ENCODE measurements around the gene ATP8B1. TPM values are rescaled to one million over a fixed set of nuclear protein-coding genes. Genes with fewer than 3 reads are reported as not detected.
A peak's percentile ranks its signal among the peaks of the same experiment; 100 is the strongest.

The ATP8B1 gene
- total and polyA plus RNA-seq, 2 donors (not counting 3 experiments of a cell fraction or from before 2014, with no cell fraction given): 49.3 to 100 TPM

DNA sequence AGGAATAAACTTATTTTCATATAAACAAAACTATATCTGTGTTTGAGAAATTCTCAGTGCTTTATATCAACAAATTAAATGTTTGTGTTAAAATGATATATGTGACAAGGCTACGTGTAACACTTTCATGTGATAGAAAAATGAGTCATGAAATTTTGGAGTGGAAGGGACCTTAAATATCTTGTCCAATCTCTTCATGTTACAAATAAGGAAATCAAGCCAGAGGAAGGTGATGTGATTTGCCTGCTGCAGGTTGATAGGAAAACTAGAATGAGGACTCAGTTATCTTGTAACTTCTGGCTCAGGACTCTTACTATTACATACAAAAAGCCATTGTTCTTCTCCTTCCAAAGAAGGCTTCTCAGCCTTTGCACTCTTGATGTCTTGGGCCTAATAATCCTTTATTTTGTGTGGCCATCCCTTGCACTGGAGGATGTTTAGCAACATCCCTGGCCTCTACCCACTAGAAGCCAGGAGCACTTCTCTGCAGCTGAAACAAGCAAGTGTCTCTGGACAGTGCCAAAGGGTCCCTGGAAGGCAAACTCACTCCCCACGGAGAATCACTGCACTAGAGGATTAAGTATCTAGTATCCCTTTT lies 138.4 kb downstream of the ATP8B1 start:
- H3K9me1 ChIP-seq (replicated peaks; ENCODE audit: control insufficient read depth, extremely low read depth, insufficient read depth, low read length): no peaks in the 10 kb centered on the region
- no peak overlapping the region for H3K9ac ChIP-seq (replicated peaks; ENCODE audit: extremely low read depth, insufficient read depth, low read length)
- DNase-seq (ENCODE audit: low read depth, low spot score) (no peak), FAIRE-seq (no peak)
- no peaks in the 10 kb centered on the region for H3K27me3 ChIP-seq (ENCODE audit: control insufficient read depth in 2 of 2, insufficient read depth in 2 of 2, low read length in 2 of 2)
- no peak overlapping the region for H3K4me3 ChIP-seq (replicated peaks in 1 of 3; ENCODE audit: insufficient read depth in 1 of 3, low read depth in 1 of 3, low read length in 3 of 3)
- no TSS peak for BruUV-seq (replicated peaks)
- TF ChIP-seq, protein P1, sequence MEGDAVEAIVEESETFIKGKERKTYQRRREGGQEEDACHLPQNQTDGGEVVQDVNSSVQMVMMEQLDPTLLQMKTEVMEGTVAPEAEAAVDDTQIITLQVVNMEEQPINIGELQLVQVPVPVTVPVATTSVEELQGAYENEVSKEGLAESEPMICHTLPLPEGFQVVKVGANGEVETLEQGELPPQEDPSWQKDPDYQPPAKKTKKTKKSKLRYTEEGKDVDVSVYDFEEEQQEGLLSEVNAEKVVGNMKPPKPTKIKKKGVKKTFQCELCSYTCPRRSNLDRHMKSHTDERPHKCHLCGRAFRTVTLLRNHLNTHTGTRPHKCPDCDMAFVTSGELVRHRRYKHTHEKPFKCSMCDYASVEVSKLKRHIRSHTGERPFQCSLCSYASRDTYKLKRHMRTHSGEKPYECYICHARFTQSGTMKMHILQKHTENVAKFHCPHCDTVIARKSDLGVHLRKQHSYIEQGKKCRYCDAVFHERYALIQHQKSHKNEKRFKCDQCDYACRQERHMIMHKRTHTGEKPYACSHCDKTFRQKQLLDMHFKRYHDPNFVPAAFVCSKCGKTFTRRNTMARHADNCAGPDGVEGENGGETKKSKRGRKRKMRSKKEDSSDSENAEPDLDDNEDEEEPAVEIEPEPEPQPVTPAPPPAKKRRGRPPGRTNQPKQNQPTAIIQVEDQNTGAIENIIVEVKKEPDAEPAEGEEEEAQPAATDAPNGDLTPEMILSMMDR (IDR thresholded peaks at IDR 0.05; ENCODE audit: extremely low read depth in 1 of 2, insufficient read depth in 1 of 2, low read depth in 1 of 2, low read length in 2 of 2): no peak
- TF ChIP-seq GATA2 (IDR thresholded peaks at IDR 0.05; ENCODE audit: insufficient read depth, insufficient read length, low read depth, low read length) (no peak), POLR2AphosphoS5 (IDR thresholded peaks at IDR 0.05; ENCODE audit: insufficient read depth, low read depth, low read length) (no peak), EZH2 (IDR thresholded peaks at IDR 0.05; ENCODE audit: borderline replicate concordance, low read depth, low read length, severe bottlenecking) (no peak), POLR2A (IDR thresholded peaks at IDR 0.05; ENCODE audit: low read depth, low read length) (no peak), JUN (IDR thresholded peaks at IDR 0.05; ENCODE audit: borderline replicate concordance, insufficient read depth, insufficient read length, low read depth) (no peak), MYC (IDR thresholded peaks at IDR 0.05; ENCODE audit: low read depth, low read length) (no peak), FOS (IDR thresholded peaks at IDR 0.05; ENCODE audit: borderline replicate concordance, insufficient read depth, low read length) (no peak)
- TF ChIP-seq, protein P2, sequence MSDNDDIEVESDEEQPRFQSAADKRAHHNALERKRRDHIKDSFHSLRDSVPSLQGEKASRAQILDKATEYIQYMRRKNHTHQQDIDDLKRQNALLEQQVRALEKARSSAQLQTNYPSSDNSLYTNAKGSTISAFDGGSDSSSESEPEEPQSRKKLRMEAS (IDR thresholded peaks at IDR 0.05; ENCODE audit: insufficient read depth, insufficient read length): no peak
- H3K9me3 ChIP-seq (replicated peaks; ENCODE audit: control insufficient read depth, insufficient read depth, low read length): no peaks in the 10 kb centered on the region
- no peak overlapping the region for H2AFZ ChIP-seq (ENCODE audit: low read depth, low read length)
- intact Hi-C loops (cut with micrococcal nuclease): loop anchor here (5.0 kb wide), 1 partner anchor 118 kb away; no protein-coding TSS in a partner anchor
- no peak overlapping the region for H3K4me2 ChIP-seq (ENCODE audit: insufficient read depth, low read length)
- peaks cover 10% of the 10 kb centered on the region for H3K79me2 ChIP-seq (ENCODE audit: control insufficient read depth, insufficient read depth, low read length)
- peaks cover 32% of the 10 kb centered on the region for H3K4me1 ChIP-seq (ENCODE audit: control insufficient read depth, extremely low read depth, insufficient read depth, low read length)
- H4K20me1 ChIP-seq (replicated peaks; ENCODE audit: control insufficient read depth, extremely low read depth, insufficient read depth, low read length): no peaks in the 10 kb centered on the region
- ChIA-PET CTCF (no interaction called here), POLR2A (no interaction called here)
- H3K36me3 ChIP-seq (ENCODE audit: control insufficient read depth in 2 of 2, extremely low read depth in 1 of 2, insufficient read depth in 2 of 2, low read length in 2 of 2): peaks cover 8 to 38% of the 10 kb centered on the region in 2 experiments
- H3K27ac ChIP-seq (ENCODE audit: insufficient read depth, low read depth, low read length): peak overlapping the region; percentile 11
- dilution Hi-C loops (cut with MboI; ENCODE audit: extremely low pct_ligation_motif_present, low sequenced_read_pairs): no loop called here

Data from endothelial cell of umbilical vein (primary cell).